K562 (cell line): Measurements from ENCODE around the gene HSPE1. TPM values are rescaled to one million over a fixed set of nuclear protein-coding genes. Genes with fewer than 3 reads are reported as not detected.

Experiments used
- BCOR ChIP-seq: fragments of 450-650 bp; IDR thresholded peaks from 2 replicates; pipeline ENCODE4 v1.6.1; 2016
- E2F4 ChIP-seq: sonication (generic); formaldehyde crosslinking; IDR thresholded peaks from 2 replicates; pipeline ENCODE4 v1.8.0; 2022; ENCODE audit warnings: mild to moderate bottlenecking, low read depth, missing genetic modification reagents
- E2F6 ChIP-seq, 2 experiments: IDR thresholded peaks; 2 replicates each; pipeline ENCODE4 v1.6.1; 2011; ENCODE audit warnings: borderline replicate concordance in 1 of 2, control low read depth in 1 of 2, low read depth in 1 of 2, low read length in 1 of 2, mild to moderate bottlenecking in 1 of 2, mixed read lengths in 1 of 2, moderate library complexity in 1 of 2; ENCODE audit not compliant: insufficient read depth in 1 of 2, insufficient read length in 1 of 2, poor library complexity in 1 of 2, severe bottlenecking in 1 of 2; ENCODE audit errors: extremely low read depth in 1 of 2
- ETV6 ChIP-seq, 3 experiments: fragments of 150-350 bp in 1 of 3; sonication (generic) in 1 of 3; formaldehyde crosslinking in 1 of 3; IDR thresholded peaks; 2 replicates each; pipeline versions ENCODE4 v1.6.1 to v1.8.0; 2014 to 2022; ENCODE audit warnings: borderline replicate concordance in 2 of 3, low read depth in 2 of 3, antibody characterized with exemption in 1 of 3, low read length in 1 of 3, mild to moderate bottlenecking in 1 of 3, missing genetic modification reagents in 1 of 3
- FOXK1 ChIP-seq: sonication (generic); formaldehyde crosslinking; IDR thresholded peaks from 2 replicates; pipeline ENCODE4 v1.8.0; 2022; ENCODE audit warnings: missing genetic modification reagents, mild to moderate bottlenecking, borderline replicate concordance
- GTF2B ChIP-seq: IDR thresholded peaks from 2 replicates; pipeline ENCODE4 v1.6.1; 2011; ENCODE audit not compliant: insufficient read length; ENCODE audit errors: extremely low read depth
- HCFC1 ChIP-seq: IDR thresholded peaks from 2 replicates; pipeline ENCODE4 v1.6.1; 2012; ENCODE audit warnings: low read depth, low read length, improper control_type of control experiment
- MAFG ChIP-seq: fragments of 450-650 bp; conservative IDR thresholded peaks from 2 replicates; pipeline ENCODE4 v1.6.1; 2016; ENCODE audit warnings: missing genetic modification characterization, missing compliant biosample characterization
- PCBP1 ChIP-seq: fragments of 200-400 bp; formaldehyde crosslinking; IDR thresholded peaks from 2 replicates; pipeline ENCODE4 v1.6.1; 2018; ENCODE audit warnings: mild to moderate bottlenecking, low read depth, low read length; ENCODE audit not compliant: poor library complexity, severe bottlenecking
- REST ChIP-seq, 2 experiments: fragments of 450-650 bp; formaldehyde crosslinking in 1 of 2; IDR thresholded peaks; 2 replicates each; pipeline versions ENCODE4 v1.4.0 to v1.6.1; 2014 to 2020; ENCODE audit warnings: mild to moderate bottlenecking in 2 of 2, borderline replicate concordance in 1 of 2, low read depth in 1 of 2
- SMC3 ChIP-seq: conservative IDR thresholded peaks from 2 replicates; pipeline ENCODE4 v1.6.1; 2011; ENCODE audit warnings: low read depth, low read length, improper control_type of control experiment; ENCODE audit not compliant: insufficient read depth
- THRAP3 ChIP-seq: fragments of 450-650 bp; IDR thresholded peaks from 2 replicates; pipeline ENCODE4 v1.6.1; 2016; ENCODE audit warnings: mild to moderate bottlenecking, inconsistent platforms, borderline replicate concordance
- ZFX ChIP-seq: sonication (generic); formaldehyde crosslinking; IDR thresholded peaks from 2 replicates; pipeline ENCODE4 v1.8.0; 2022; ENCODE audit warnings: mild to moderate bottlenecking, missing genetic modification reagents, moderate library complexity
- polyA plus RNA-seq, 8 experiments: library from polyadenylated mRNA; depleted of rRNA in 4 of 8; stranded (reverse) in 5 of 8; unstranded in 3 of 8; fragments of >200 nt; fragmentation: Nextera tagmentation in 2 of 8; fragmentation: Illumina TruSeq in 1 of 8; extraction: Ambion mirVana in 2 of 8; extraction: Trizol in 1 of 8; gene quantifications; 2 replicates each; pipeline versions ENCODE4 v1.2.1 to v1.2.3, GENCODE V29; 2011 to 2014; ENCODE audit warnings: inconsistent platforms in 1 of 8, missing spikeins in 1 of 8
- total RNA-seq, 7 experiments: library from RNA; depleted of rRNA in 6 of 7; stranded (reverse); fragments of >200 nt in 6 of 7; fragmentation: Illumina TruSeq in 2 of 7; extraction: Trizol in 2 of 7; gene quantifications; 2 replicates each; pipeline versions ENCODE4 v1.2.1 to v1.2.3, GENCODE V29; 2011 to 2021; ENCODE audit warnings: low replicate concordance in 1 of 7
- TF ChIP-seq, protein P1 (sequence below): fragments of 450-650 bp; IDR thresholded peaks from one replicate; pipeline ENCODE4 v1.6.1; 2018; ENCODE audit warnings: mild to moderate bottlenecking, moderate library complexity; ENCODE audit not compliant: partially characterized antibody

Gene HSPE1
- total and polyA plus RNA-seq, 9 of the 15 experiments (the other 6 are each of a cell fraction or from before 2014, with no cell fraction given): 223 to 1,007 (median 612) TPM

DNA sequence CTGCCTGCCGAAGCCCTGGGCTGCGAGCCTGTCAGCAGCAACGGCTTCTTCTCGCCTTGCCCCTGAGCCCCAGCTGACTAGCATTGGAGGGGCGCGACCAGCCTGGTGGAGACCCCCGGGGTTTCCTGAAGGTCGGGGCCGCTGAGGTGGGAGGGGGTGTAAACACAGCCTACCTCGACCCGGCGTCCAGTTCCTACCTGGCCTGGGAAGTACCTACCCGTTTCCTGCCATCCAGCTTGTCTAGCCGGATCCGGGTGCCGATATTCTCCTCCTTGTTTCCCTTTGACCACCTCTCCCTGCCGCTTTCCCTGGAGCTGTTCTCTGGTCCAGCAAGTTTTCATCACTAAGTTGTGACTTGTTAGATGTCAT, 16.2 kb downstream of the HSPE1 start (continued):
- TF ChIP-seq REST (IDR thresholded peaks at IDR 0.05; ENCODE audit: borderline replicate concordance) (no peak), REST (CRISPR knock-in tag; IDR thresholded peaks at IDR 0.05; ENCODE audit: low read depth) (no peak), E2F6 (IDR thresholded peaks at IDR 0.05; ENCODE audit: borderline replicate concordance in 1 of 2, extremely low read depth in 1 of 2, insufficient read depth in 1 of 2, insufficient read length in 1 of 2, low read depth in 1 of 2, low read length in 1 of 2, poor library complexity in 1 of 2, severe bottlenecking in 1 of 2) (no peak), BCOR (no peak), HCFC1 (no peak), SMC3 (no peak), THRAP3 (no peak), E2F4 (no peak), GTF2B (no peak), PCBP1 (no peak), FOXK1 (CRISPR knock-in tag) (no peak), MAFG (no peak), ETV6 (IDR thresholded peaks at IDR 0.05; ENCODE audit: borderline replicate concordance in 1 of 2, low read depth in 2 of 2, low read length in 1 of 2) (no peak), ETV6 (CRISPR knock-in tag; IDR thresholded peaks at IDR 0.05; ENCODE audit: borderline replicate concordance) (0 out of 2 replicates have a peak, but pooled peaks have one; percentile 2), ZFX (CRISPR knock-in tag) (peak; percentile 66)
- TF ChIP-seq, protein P1, sequence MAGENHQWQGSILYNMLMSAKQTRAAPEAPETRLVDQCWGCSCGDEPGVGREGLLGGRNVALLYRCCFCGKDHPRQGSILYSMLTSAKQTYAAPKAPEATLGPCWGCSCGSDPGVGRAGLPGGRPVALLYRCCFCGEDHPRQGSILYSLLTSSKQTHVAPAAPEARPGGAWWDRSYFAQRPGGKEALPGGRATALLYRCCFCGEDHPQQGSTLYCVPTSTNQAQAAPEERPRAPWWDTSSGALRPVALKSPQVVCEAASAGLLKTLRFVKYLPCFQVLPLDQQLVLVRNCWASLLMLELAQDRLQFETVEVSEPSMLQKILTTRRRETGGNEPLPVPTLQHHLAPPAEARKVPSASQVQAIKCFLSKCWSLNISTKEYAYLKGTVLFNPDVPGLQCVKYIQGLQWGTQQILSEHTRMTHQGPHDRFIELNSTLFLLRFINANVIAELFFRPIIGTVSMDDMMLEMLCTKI: no peak
